ENCODE measurements around the gene RPL32.

Gene RPL32

DNA sequence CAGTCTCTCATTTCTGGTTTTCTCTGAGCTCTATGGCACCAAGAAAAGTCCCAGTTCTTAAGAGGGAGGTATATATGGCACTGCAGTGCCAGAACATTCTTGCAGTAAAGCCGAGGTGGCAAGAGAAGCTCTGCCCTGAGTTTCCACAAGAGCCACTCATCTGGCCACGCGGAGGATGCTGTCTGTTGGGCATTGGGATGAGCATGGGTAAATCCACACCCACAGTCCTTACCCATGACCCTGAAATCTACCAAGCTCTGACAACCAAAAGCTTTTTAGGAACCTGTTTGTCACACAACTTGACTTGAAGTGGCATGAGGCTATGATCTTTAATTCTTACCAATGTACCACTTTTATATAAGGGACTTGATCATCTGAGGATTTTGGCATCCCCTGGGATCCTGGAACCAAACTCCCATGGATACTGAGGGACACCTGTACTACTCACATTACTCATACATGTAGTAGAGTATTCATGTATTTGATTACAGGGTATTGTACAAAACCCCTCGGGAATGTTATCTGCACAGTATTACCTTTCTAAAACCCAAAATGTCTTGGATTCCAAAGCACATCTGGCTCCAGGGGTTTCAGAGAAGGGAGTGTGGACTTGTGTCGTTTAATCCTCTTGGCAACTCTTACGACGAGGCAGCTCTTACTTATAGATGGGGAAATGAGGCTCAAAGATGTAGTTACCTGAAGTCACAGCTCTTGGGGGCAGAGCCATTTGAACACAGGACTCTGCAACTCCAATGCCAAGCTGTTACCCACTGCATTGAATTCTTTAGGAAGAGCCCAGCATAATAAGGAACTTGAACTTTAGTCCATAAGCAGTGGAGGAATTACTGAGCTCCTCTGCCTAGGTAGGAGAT lies 8.8 kb downstream of the RPL32 start:
- no peak for DNase-seq

GRCh38 chr3:12831301-12831866 lies 10.0 kb downstream of the RPL32 start:
- peak in 1 of 2 experiments; percentile 15 for DNase-seq

DNA sequence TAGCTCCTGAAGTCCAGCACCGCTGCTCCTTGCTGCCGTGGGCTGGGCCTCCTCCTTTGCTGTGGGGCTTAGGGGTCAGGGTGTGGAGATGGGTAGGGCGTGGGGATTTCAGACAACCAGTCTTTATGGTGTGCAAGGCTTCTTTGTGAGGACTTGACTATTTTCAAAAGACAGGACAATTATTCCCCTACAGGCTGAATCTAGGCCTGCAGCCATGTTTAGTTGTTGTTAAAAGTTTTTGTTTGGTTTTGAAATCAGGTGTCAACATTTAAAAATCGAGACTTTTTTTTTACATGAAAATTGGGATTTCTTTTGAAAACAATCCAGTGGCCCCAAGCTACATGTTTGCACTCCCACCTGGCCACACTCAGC lies 10.6 kb downstream of the RPL32 start:
- no peak for DNase-seq

DNA sequence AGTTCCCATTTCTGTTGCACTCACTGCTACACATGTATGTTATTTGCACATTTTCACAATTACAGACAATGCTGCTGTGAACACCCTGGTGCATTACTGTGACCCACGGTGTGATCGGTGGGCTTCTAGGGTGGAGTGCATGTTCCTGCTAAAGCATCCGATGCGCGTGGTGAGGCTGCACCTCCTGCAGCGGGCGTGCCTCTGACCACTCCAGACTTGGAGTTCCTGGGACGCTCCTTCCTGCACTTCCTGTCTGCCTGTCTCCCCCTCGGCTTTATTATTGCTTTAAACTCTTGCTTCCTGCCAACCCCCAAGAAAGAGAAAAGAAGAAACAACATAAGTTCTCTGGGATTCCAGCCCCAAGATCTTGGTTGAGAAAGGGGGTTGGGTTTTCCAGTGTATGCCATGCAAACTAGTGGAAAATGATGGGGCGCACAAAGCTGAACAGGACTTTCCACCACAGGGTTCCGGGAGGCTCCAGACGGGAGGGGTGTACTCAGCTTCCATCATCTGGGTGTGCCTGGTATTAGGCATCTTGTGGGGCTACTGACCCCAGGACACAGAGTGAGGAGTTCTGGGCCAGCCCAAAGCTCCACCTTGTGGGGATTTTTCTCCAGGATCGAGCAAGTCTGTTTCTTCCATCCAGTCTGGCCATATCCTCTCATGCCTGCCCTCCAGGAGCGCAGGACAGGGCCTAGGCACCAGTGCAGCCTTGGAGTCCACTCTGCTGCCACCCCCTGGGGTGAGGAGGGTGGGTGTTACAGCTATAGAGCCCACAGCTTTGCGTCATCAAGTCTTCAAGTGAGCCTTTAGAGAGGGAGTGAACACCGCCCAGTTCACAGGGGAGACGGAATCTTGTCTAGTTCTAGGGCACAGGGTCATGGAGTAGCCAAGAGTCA lies 11.2 kb downstream of the RPL32 start:
- DNase-seq: no peak

DNA sequence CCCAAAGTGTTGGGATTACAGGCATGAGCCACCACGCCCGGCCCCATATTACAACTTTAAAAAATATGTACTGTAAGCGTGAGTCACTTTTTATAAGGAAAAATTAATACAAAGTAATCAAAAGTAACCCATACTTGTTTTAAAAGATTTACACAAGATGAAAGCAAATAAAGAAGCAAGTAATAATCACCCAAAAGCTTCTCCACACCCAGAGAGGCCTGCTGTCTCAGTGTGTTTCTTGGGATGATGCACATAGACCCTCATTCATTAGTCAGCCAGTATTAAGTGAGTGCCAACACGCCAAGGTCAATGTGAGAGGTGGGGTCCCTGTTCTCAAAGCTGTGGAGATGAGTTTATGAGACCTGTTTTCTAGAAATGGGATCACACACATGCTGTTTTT lies 12.0 kb downstream of the RPL32 start:
- no peak for DNase-seq

- DNase-seq: no peak
Observed at GRCh38 chr3:12828751-12829150, 12.6 kb downstream of the RPL32 start.

- no peak for DNase-seq
Observed at GRCh38 chr3:12825156-12825555, 16.2 kb downstream of the RPL32 start.

GRCh38 chr3:12824299-12824698 lies 17.1 kb downstream of the RPL32 start:
- no peak for DNase-seq

- no peak for DNase-seq
Observed at GRCh38 chr3:12822725-12823373, 18.5 kb downstream of the RPL32 start.

GRCh38 chr3:12818773-12819172 lies 22.6 kb downstream of the RPL32 start:
- DNase-seq: no peak

DNA sequence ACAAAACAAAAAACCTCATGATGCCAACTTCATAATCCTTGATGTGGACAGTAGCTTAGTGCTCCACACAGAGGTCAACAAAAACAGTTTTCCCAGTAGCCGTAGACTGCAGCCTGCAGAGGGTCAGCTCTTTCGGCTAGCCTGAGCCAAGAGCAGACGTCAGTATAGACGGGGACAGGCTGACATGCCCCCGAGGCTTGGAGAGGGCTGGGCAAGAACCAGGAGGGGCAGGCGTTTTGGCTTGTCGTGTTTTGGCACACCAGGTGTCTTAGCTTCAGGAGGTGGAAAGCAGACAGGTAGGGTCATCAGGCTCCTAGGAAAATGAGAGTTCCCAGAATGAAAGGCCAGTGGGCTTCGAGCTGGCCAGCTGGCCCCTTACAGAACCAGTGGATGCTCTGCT lies 23.1 kb downstream of the RPL32 start:
- no peak for DNase-seq

- no peak for DNase-seq
Observed at GRCh38 chr3:12817343-12817710, 24.0 kb downstream of the RPL32 start.

- no peak for DNase-seq
Observed at GRCh38 chr3:12816521-12817342, 24.6 kb downstream of the RPL32 start.

DNA sequence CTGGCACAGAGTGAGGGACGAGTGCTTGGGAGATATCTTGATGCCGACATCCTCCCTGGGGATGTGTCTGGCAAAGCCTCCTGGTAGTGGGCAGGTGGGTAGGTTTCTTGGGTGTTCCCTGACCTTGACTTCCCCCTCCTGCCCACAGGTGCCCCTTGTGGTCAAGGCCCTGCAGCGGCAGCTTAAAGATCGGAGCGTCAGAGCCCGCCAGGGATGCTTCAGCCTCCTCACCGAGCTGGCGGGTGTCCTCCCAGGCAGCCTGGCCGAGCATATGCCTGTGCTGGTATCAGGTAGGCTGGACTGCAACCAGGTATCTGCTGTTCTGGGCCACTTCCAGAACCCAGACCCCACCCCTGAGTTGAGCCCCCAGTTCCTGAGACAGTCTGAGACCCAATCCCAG lies 25.6 kb downstream of the RPL32 start:
- no peak for DNase-seq

GRCh38 chr3:12815078-12815477 lies 26.3 kb downstream of the RPL32 start:
- DNase-seq: no peak

DNA sequence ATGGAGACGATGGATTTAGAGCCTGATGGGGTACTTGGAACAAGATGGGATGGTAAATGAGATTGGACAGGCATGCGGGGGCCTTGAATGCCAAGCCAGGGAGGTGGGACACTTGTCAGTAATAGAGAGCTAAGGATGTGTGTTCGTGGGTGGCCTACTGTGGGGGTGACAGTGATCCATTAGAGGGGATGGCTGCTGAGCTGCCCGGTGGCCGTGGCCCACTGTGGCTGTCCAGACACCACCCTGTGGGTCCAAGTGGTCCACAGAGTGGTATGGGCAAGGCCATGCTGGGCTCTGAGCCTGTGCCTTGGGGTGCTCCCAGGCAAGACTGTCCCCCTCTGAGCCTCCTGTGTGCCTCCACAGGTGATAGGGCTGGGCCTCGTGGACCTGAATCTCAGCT lies 27.4 kb downstream of the RPL32 start:
- no peak for DNase-seq

DNA sequence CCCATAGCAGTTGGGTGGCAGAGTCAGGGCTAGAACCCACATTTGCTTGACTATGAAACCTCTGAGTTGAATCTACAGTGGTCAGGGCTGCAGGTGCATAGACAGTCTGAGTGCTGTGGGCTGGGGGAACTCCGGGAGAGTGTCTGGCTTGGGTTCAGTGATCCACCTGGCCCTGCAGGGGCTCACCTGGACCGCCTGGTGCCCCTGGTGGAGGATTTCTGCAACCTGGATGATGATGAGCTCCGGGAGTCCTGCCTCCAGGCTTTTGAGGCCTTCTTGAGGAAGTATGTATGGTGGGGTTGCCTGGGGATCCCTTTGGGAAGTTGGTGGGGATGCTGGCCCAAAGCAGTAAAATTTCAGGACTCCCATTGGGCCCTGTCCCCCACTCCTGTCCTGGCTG lies 28.6 kb downstream of the RPL32 start:
- DNase-seq: no peak

DNA sequence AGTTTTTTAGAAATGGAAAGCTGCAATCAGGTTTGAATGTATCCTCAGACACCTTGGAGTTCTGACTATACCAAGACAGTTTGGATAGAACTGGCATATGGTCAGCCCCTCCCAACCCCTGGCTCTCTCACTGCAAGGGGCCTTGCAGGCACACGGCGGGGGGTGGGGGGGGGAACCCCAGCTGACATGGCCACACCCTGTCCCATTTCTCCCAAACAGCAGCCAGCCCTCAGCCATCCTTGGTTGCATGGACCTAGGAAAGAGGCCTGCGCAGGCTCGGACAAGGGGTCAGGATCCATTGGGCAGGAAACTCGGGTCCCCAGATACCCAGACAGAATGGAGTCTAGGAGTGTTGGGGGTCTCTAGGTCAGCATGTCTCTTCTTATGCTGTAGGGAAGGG lies 30.4 kb downstream of the RPL32 start:
- no peak for DNase-seq

DNA sequence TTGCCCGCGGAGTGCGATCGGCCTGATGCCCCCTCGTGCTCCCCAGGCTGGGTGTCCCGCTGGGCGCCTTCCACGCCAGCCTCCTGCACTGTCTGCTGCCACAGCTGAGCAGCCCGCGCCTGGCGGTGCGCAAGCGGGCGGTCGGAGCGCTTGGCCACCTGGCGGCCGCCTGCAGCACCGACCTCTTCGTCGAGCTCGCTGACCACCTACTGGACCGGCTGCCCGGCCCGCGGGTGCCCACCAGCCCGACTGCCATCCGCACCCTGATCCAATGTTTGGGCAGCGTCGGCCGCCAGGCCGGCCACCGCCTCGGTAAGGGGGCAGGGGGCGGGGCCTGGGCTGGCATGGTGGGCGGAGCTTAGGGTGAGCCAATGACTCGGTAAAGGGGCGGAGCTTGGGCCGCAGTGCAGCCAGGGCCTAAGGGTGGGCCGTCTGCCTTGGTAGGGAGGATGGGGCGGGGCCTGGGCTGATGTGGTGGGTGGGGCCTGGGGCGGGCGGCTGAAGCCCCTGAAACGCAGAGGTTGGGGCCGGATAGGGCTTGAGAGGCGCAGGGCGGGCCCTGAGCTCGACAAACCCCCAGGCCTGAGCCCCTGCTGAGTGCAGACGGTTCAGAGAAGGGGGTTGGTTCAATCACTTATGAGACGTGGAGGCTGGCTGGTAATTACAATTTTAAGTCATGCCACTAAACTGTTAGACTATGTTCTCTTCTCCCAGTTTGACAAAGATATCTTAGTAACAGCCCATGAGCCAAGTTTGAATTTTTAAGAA lies 31.2 kb downstream of the RPL32 start:
- no peak for DNase-seq

- no peak for DNase-seq
Observed at GRCh38 chr3:12809435-12809834, 31.9 kb downstream of the RPL32 start.

DNA sequence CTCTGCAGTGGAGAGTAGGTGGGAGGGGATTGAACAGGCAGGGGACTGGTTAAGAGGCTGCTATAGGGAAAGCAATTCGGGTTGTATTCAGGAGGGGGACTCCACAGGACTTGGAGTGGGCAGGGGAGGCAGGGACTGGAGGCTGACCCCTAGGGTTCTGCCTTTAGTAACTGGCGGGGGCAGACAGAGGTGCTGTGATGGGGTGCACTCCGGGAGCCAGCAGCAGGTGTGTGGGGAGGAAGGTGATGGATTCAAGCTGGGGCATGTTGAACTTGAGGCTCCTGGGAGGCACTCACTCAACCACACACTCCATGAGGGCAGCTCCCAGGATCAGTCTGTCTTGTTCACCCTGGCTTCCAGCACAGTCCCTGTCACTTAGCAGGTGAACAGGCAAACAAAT lies 32.4 kb downstream of the RPL32 start:
- no peak for DNase-seq

- DNase-seq: no peak
Observed at GRCh38 chr3:12808587-12808986, 32.8 kb downstream of the RPL32 start.

Data from NCI-H2081 (cell line).